Measurements from ENCODE around the gene AJUBA.
"Not testable (repeated sequence)": the region's sequence is repeated elsewhere in the genome, so short reads cannot be mapped to it uniquely, and the experiment has no call there.

The AJUBA gene

DNA sequence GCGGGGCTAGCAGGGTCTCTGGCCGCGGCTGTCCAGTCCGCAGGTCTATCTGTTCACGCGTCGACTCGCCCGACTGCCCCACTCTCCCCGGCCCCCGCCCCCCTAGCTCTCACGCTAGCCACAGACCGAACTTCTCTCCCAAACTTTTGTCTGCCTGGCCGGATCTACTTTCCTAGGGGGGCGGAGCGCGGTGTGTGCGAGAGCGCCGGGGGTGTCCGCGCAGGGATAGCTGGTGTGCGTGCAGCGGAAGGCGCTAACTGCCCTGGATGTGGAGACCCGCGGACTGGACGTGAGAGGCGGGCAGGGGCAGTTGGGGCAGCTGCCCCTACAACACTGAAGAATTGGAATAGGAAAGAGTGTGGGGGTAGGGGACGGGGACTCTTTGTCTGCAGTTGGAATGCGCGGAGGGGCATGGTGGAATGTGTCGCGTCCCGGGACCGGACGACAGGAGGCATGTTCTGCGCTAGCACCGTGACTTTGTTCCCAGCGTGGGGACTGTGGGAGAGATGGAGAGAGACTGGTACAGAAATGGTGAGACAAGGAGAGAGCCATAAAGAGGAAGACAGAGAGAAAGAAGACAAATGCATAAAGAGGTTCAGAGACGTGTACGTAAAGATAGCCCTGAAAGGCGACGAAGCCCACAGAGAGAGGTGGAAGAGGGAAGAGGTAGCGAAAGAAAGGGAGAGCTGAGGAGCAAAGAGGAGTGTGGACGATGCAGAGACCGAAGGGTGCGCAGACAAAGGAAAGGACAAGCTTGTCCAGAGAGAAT lies at the start of gene AJUBA:
Gene AJUBA, minus strand, starts transcription at position 75 of the 769 bp plus-strand sequence. CDS start 285 bp downstream, outside the sequence.
- DNase-seq (ENCODE audit: low read depth), result peak; percentile 73

DNA sequence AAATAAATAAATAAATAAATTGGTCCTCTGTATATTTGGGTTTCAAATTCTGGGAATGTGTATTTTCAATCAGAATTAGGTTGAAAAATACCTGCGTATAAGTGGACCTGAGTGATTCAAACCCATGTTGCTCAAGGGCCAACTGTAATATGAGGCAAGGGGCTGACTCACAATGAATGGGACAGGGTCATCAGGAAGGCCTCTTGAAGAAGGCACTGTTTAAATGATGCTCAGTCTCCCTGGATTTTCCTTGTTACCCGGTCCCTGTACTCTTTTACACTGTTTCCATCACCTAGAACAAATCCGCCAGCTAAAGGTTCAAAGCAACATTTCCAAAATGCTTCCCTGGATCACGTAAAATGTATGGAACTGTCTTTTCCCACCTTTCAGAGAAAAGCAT lies 48.6 kb upstream of the AJUBA start:
- DNase-seq (ENCODE audit: low read depth), result no peak

DNA sequence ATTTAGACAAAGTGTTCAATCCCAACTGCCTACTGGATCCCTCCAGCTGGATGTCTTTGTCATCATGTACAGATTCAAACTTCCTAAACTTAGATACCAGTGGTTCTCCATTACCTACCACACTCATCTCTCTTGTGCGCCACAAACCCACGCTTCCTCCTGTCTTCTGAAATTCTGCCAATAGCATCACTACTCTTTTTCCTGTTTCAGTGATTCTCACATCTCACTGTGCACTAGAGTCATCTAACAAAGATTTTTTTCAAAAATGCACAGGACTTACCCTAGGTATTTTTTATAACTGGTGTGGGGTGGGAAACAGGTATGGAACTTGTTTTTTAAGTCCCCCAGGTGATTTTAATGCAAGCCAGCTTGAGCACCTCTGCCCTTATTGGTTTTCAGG lies 46.4 kb upstream of the AJUBA start:
- DNase-seq (ENCODE audit: low read depth), result no peak

DNA sequence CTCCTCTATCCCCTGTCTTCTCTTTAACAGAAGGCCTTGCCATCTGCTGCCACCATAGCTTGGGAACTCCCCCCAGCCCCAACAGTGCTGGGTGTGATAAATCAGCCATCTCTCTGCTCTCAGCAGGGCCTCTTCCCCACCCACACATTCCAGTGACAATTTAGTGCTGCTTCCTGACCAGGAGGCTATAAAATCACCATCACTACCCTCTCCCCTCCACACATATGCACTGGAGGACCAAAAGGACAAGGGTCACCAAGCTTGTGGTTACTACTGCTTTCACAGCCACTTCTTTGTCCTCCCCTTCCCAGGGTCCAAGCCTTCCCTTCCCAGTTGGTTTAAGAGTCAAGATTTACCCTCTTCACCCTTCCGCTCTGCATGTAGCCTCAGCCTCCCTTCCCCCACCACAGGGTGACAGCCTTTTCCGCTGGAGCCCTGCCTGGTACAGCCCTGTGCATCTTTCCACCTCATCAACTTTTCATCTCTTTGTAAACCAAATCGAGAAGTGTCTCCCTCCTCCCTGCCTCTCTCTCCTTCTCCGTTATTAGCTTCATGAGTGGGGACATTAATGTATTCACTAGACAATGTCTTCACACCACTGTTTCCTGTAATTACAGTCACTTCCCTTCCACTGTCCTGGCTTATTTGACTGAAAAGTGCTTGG lies 42.9 kb upstream of the AJUBA start:
- no peak for DNase-seq (ENCODE audit: low read depth)

GRCh38 chr14:23024612-23025075 lies 42.3 kb upstream of the AJUBA start:
- no peak for DNase-seq (ENCODE audit: low read depth)

DNA sequence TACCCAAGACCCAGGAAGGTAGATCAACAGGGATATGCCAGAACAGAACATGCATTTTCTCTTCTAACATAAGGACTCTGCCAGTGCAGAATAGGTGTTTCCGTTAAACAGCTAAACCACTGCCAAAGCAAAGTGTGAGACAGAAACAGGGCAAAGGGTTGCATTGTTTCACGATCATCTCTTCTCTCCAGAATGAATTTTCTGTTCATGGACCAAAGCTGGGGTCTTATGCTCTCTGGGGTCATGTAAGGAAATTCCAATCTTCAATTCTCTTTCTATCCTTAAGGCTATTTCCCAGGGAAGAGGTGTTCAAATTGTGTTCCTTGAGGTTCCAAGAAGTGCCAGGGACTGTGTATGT lies 41.4 kb upstream of the AJUBA start:
- DNase-seq (ENCODE audit: low read depth), result no peak

DNA sequence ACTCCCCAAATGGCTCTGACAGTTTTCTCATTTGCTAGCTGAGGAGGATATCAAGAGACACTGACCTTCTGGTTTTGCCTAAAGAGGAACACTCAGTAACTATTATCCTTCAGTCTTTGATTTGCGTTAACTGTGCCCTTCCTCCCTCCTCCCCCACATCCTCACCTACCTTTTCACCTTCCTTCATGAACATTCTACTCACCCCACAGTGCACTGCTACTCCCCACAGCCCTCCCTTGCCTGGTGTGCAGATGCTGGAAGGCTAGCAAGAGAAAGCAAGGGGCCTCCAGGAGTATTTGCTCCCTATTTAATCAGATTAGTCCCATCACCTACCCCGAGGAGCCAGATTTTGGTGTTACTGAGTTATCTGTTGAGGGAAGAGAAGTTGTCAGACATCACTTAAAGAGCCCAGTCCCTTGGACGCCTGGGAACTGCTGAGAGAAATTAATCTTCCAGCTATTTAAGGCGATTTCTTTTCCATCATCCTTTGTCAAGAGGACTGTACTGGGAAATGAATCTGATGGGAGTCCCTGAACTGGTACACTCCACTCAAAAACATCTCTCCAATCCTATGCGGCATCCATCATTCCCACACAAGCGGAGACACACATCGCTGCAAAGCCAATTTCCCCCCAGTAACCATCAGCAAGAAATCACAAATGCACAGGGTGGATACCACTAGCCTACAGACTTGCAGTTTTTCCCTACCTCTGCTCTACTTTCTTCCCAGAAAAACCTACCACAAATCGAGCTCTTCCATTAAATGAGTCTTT lies 40.9 kb upstream of the AJUBA start:
- no peak for DNase-seq (ENCODE audit: low read depth)

DNA sequence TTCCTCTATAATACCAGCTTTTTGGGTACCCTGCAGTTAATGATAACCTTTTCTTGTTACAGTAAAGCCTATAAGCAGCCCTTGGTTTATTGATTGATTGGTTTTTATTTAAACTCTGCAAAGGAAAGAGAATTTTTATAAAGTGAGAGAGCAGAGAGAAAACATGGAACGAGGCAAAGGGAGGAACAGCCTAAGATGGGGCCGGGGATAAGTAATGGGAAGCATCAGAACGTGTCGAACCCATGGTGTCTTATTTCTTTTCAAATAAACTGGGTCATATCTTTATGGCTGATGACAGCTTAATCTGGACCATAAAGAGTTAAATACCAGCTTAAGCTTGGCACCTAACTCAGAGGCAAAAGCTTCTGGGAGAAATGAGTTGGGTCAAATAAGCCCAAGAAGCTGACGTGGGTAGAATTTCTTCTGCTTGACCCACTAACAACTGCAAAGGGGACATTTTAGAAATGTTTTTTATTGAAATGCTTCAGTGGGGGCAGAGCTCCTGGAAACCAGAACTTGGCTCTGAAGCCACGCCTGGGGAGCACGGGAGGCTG lies 39.6 kb upstream of the AJUBA start:
- DNase-seq (ENCODE audit: low read depth), result no peak

DNA sequence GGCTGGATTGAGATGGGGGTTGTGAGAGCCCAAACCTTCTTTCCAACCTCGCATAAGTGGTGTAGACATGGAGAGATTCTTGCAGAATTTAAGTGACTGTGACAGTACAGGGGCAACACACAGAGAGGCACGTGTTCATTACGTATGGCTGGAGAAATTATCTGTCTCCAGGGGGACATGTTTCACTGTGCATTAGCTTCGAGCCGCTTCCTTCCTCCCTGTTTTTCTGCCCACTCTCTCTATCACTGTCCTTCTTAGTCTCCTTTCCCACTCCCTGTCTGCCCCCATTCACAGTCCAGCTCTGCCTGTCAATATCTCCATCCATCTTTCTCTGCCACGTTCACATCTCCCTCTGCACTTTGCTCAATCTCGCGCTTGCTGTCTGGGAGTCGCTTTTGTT lies 39.1 kb upstream of the AJUBA start:
- no peak for DNase-seq (ENCODE audit: low read depth)

DNA sequence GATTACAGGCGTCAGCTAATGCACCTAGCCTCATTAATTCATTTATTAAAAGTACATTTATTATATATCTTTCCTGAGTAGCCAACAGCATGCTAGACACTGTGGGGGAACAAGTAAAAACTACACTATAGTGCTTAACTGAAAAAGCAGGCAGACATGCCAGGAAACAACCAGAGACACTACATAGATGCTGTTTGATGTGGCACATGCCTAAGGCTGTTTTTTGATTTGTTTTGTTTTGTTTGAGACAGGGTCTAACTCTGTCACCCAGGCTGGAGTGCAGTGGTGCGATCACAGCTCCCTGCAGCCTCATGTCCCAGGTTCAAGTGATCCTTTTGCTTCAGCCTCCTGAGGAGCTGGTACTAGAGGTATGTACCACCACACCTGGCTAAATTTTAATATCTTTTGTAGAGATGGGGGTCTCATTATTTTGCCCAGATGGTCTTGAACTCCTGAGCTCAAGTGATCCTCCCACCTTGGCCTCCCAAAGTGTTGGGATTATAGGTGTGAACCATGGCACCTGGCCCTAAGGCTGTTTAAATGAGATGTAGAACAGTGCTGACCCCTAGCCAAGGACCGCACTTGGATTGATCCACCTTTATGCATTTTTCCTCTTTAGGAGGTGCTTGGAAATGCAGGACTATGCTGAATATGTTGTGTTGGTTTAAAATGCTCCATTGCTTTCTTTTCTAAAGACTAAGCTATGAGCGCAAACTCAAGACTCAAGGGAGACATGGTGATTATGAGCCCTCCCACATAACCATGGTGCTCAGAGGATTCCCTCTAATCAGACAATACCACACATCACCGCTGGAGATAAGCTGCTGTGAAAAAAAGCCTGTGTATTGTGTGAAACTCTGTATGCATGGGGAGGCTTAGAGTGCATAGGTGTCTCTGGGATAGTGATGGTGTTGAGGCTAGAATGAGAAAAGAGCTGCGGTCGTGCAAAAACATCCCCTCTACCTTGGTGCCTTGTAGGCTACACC lies 38.1 kb upstream of the AJUBA start:
- DNase-seq (ENCODE audit: low read depth), result no peak

DNA sequence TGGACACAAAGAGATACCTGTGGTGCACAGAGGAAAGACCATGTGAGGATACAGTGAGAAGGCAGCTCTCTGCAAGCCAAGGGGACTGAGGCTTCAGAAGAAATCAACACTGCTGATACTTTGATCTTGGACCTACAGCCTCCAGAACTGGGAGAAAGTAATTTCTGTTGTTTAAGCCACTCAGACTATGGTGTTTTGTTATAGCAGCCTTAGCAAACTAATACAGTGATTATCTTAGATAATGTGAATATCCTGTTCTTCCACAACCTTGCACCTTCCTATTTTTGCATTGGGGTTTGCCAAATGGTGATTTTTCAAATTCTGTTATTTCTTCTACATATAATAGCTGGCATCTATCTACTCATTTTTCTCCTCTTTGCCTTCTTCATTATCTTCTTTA lies 35.8 kb upstream of the AJUBA start:
- DNase-seq (ENCODE audit: low read depth), result no peak

DNA sequence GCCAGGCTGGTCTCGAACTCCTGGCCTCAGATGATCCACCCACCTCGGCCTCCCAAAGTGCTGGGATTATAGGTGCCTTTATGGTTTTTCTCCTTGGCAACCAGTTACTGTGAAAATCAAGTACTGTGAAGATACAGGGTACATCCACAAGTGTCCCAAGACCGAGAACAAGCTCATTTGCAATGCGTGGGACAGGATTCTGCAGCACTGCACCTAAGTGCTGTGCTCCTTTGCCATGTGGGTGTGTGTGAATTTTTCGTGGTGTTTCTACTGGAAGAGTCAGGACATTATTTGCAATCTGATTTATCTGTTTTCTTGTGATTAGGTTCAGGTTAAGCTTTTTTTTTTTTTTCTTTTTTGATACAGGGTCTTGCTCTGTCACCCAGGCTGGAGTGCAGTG lies 34.7 kb upstream of the AJUBA start:
- DNase-seq (ENCODE audit: low read depth), result no peak

DNA sequence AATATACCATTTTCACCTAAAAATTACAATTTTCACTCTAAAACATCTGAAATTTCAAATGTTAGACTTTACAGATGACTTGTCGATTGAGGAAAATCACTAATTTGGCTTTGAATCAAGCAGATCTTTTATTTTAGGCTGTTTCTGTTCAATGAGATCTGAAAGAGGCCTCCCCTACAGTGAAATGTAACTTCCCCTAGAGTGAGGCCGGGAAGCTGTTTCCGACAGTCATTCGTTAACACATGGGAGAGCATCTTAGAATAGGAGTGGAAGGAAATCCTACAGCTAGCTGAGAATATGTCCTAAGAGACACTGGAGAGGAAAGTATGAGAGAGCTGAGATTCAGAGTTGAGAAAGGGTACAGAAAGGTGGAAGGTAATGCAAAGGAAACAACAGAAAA lies 33.3 kb upstream of the AJUBA start:
- DNase-seq (ENCODE audit: low read depth), result no peak

GRCh38 chr14:23013749-23014054 lies 31.4 kb upstream of the AJUBA start:
- not testable (repeated sequence) for DNase-seq (ENCODE audit: low read depth)

- no peak for DNase-seq (ENCODE audit: low read depth)
Observed at GRCh38 chr14:23013054-23013748, 30.9 kb upstream of the AJUBA start.

DNA sequence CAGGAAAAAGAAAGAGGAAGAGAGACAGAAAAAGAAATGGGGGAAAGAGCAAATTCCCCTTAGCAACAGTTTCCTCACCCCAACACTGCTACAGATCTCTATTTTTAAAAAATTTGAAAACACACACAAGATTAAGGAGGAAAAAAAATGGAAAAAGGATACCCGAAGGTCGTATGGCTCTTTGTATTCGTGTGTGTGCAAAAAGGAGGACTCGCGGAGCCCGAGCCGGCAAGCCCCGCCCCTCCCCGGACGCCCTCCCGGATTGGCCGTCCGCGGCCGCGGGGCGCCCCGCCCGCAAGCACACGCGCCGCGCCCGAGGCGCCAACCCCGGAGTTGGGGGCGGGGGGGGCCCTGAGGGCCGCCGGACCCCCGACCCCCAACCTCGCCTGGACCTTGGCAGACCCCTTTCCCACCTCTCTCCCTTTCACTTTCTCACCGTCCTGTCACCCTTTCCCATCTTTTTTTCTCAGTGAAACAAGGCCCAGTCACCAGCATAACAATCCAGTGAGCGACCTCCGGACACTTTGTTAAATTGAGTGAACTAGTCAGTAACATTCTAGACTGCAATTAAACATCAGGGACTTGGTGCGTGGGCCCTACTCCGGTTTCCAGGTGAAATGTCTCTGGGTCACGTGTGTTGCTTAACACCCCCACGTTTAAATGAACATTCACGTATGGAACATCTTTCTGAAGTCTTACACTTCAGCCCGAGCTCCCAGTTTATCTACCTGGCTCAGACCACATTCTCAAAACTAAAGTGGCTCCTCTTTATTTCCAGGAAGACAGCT lies 27.8 kb upstream of the AJUBA start, which contains the start of gene C14orf93:
Gene C14orf93, minus strand, starts transcription at position 205 of the 788 bp plus-strand sequence. CDS start 11,120 bp downstream, outside the sequence.
- DNase-seq (ENCODE audit: low read depth), result peak; percentile 32

DNA sequence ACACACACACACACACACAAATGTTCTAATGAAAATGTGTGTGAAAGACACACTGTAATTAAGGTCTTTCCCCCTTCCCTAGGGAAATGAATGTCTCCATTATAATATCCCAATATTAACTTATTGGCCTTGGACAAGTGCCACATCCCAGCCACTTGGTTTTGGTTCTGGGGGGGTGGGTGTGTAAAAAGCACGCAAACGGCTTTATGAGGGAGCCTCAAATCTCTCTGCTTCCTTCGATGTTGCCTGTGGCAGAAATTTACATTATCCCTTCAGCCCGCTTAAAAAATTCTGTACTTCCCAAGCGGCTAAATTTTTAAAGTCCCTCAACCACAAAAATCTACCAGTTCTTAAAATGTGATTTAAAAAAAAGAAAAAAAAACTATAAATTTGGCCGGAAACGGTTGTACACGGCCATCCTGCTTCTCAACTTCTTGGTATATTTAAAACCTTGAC lies 27.2 kb upstream of the AJUBA start:
- DNase-seq (ENCODE audit: low read depth), result no peak

- DNase-seq (ENCODE audit: low read depth), result no peak
Observed at GRCh38 chr14:23008831-23009230, 26.5 kb upstream of the AJUBA start.

DNA sequence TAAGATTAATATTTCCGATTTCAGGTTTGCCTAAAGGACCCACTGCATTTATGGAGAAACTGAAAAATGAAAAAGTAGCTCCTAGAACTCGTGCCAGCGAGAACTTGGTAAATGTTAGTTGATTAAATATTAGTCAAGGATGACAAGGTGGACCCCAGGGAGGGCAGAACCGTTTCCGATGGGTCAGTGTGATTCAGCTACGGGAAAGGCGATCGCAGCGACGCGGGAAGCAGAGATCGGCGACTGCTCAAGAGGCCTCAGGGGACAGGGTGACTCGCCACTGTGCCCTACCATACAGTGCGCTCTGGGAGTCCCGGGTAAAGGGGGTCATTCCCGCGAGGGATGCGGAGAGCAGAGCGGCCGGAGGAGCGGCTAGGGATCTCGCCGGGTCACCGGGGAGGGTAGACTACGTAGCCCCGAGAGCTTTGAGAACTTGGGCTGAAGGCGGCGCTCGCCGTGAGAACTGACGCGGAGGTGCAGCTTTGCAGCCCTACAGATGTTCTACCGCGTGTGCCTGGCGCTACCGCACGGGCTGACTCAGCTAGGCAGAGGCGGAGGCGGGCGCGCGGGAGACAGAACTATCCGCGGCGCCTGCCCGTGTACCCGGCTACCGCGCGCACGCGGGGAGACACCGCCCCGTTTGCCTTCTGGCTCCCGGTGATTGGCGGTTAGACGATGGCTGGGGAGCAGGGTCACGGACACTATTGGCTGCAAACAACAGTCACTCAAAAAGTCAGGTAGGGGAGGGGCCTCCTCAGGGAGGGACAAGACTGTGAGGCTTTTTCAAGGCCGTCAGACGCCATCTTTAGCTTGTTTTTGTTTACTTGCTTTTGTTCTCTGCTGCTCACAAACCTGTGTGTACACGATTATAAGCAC lies 24.4 kb upstream of the AJUBA start:
- peak; percentile 89 for DNase-seq (ENCODE audit: low read depth)

Measured in HS-5 (cell line).